ENCODE measurements around the gene GORASP1. TPM values are rescaled to one million over a fixed set of nuclear protein-coding genes. Genes with fewer than 3 reads are reported as not detected.

GORASP1 gene
- total RNA-seq, 1 experiment from 2014 or later: 39.4 TPM

DNA sequence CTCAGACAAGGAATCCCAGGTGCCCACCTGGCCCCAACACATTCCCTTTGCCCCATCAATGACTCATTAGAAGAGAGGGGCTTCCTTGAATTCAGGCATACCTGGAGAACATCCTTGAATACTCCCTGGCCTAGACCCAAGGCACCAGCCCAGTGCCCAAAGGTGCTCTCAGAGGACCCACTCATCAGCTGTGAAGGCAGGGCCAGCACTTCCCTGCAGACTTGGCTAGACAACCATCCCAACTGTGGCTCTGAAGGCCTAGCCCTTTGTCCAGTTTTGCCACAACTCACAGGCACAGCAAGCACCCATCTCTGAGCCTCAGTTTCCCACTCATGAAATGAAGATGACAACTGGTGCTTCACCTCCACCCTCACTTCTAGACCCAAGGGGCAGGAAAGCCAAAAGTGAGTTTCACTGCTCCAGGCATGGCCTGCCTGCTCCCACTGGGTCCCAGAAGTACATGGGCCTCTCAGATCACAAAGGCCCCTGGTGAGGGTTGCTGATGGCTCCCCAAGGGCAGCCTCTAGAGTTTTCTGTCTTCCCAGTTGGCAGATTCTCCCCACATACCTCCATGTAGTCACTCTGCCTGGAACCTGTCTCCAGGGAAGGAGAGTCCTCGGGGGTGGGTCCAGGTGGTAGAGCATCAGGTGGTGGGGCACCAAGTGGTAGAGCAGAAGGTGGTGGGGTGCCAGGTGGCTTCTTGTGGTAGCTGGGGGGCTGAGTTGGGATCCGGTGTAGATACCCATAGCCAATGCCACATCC is 7.5 kb downstream of the GORASP1 start:
- CTCF ChIA-PET: no interaction called here
- peaks cover 2% of the 10 kb centered on the region for H3K36me3 ChIP-seq (ENCODE audit: control insufficient read depth, insufficient read depth, low read length)
- intact Hi-C loops (cut with micrococcal nuclease; ENCODE audit: unreplicated experiment): loop anchor here (5.0 kb wide), 1 partner anchor 187 kb away; no protein-coding TSS in a partner anchor

DNA sequence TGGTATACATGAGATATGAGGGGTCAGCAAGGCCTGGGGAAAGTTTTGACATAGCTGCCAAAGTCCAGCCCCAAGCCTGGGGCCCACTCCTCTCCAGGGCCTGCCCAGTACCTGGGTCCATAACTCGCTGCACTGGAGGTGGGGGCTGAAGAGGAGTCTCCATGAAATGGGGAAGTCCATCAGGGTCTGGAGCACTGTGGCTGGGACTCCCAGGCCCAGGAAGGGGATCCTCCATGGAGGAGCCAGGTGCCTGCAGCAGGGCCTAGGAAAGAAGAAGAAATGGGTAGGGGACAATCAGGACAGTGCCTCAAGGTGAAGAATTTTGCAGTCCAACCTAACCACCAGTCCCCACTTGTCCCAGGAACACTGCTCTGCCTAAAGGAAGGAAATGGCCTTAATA is 8.2 kb downstream of the GORASP1 start:
- no peak overlapping the region for H3K4me3 ChIP-seq (ENCODE audit: low read depth in 2 of 2, low read length in 2 of 2)
- intact Hi-C loops (cut with micrococcal nuclease; ENCODE audit: unreplicated experiment) (no loop called here), in situ Hi-C loops (cut with HindIII; ENCODE audit: low pct_unique_long_range_greater_than_20kb, low sequenced_read_pairs) (no loop called here)
- H3K27ac ChIP-seq (ENCODE audit: low read length): no peak overlapping the region
- BruUV-seq (replicated peaks): no TSS peak
- H3K9me3 ChIP-seq (ENCODE audit: control insufficient read depth, insufficient read depth, low read depth, low read length): no peaks in the 10 kb centered on the region
- H3K27me3 ChIP-seq (ENCODE audit: control insufficient read depth, insufficient read depth, low read length): no peaks in the 10 kb centered on the region
- ChIA-PET CTCF (no interaction called here), POLR2A (no interaction called here)
- no peaks in the 10 kb centered on the region for H3K4me1 ChIP-seq (ENCODE audit: control insufficient read depth, insufficient read depth, low read length)
- no peak for DNase-seq (ENCODE audit: low read depth, low spot score)
- H3K36me3 ChIP-seq (ENCODE audit: control insufficient read depth, insufficient read depth, low read length): peaks cover 2% of the 10 kb centered on the region
- no peak for ATAC-seq
- TF ChIP-seq, protein P1, sequence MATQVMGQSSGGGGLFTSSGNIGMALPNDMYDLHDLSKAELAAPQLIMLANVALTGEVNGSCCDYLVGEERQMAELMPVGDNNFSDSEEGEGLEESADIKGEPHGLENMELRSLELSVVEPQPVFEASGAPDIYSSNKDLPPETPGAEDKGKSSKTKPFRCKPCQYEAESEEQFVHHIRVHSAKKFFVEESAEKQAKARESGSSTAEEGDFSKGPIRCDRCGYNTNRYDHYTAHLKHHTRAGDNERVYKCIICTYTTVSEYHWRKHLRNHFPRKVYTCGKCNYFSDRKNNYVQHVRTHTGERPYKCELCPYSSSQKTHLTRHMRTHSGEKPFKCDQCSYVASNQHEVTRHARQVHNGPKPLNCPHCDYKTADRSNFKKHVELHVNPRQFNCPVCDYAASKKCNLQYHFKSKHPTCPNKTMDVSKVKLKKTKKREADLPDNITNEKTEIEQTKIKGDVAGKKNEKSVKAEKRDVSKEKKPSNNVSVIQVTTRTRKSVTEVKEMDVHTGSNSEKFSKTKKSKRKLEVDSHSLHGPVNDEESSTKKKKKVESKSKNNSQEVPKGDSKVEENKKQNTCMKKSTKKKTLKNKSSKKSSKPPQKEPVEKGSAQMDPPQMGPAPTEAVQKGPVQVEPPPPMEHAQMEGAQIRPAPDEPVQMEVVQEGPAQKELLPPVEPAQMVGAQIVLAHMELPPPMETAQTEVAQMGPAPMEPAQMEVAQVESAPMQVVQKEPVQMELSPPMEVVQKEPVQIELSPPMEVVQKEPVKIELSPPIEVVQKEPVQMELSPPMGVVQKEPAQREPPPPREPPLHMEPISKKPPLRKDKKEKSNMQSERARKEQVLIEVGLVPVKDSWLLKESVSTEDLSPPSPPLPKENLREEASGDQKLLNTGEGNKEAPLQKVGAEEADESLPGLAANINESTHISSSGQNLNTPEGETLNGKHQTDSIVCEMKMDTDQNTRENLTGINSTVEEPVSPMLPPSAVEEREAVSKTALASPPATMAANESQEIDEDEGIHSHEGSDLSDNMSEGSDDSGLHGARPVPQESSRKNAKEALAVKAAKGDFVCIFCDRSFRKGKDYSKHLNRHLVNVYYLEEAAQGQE (IDR thresholded peaks at IDR 0.05; ENCODE audit: insufficient read depth in 1 of 2, low read depth in 2 of 2, low read length in 1 of 2): no peak
- TF ChIP-seq, protein P2, sequence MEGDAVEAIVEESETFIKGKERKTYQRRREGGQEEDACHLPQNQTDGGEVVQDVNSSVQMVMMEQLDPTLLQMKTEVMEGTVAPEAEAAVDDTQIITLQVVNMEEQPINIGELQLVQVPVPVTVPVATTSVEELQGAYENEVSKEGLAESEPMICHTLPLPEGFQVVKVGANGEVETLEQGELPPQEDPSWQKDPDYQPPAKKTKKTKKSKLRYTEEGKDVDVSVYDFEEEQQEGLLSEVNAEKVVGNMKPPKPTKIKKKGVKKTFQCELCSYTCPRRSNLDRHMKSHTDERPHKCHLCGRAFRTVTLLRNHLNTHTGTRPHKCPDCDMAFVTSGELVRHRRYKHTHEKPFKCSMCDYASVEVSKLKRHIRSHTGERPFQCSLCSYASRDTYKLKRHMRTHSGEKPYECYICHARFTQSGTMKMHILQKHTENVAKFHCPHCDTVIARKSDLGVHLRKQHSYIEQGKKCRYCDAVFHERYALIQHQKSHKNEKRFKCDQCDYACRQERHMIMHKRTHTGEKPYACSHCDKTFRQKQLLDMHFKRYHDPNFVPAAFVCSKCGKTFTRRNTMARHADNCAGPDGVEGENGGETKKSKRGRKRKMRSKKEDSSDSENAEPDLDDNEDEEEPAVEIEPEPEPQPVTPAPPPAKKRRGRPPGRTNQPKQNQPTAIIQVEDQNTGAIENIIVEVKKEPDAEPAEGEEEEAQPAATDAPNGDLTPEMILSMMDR (IDR thresholded peaks at IDR 0.05): no peak
- no peak for TF ChIP-seq TCF7L2 (IDR thresholded peaks at IDR 0.05; ENCODE audit: low read depth, low read length)
- no peak for TF ChIP-seq SIN3A (IDR thresholded peaks at IDR 0.05; ENCODE audit: borderline replicate concordance, insufficient read depth, low read depth, low read length)
- TF ChIP-seq POLR2AphosphoS5 (IDR thresholded peaks at IDR 0.05; ENCODE audit: low read depth, low read length): no peak

More for the DNA sequence above, 7.5 kb downstream of the GORASP1 start:
- BruUV-seq (replicated peaks): no TSS peak
- Histone ChIP-seq H3K9me3 (ENCODE audit: control insufficient read depth, insufficient read depth, low read depth, low read length) (no peaks in the 10 kb centered on the region), H3K27me3 (ENCODE audit: control insufficient read depth, insufficient read depth, low read length) (no peaks in the 10 kb centered on the region), H3K27ac (ENCODE audit: low read length) (no peak overlapping the region), H3K4me1 (ENCODE audit: control insufficient read depth, insufficient read depth, low read length) (no peaks in the 10 kb centered on the region), H3K4me3 (ENCODE audit: low read depth in 2 of 2, low read length in 2 of 2) (no peak overlapping the region)
- DNase-seq (ENCODE audit: low read depth, low spot score) (no peak), ATAC-seq (no peak)
- POLR2A ChIA-PET: no interaction called here
- in situ Hi-C loops (cut with HindIII; ENCODE audit: low pct_unique_long_range_greater_than_20kb, low sequenced_read_pairs): no loop called here
- TF ChIP-seq, protein P1 (IDR thresholded peaks at IDR 0.05; ENCODE audit: insufficient read depth in 1 of 2, low read depth in 2 of 2, low read length in 1 of 2): no peak
- TF ChIP-seq, protein P2 (IDR thresholded peaks at IDR 0.05): no peak
- TF ChIP-seq TCF7L2 (IDR thresholded peaks at IDR 0.05; ENCODE audit: low read depth, low read length): no peak
- no peak for TF ChIP-seq POLR2AphosphoS5 (IDR thresholded peaks at IDR 0.05; ENCODE audit: low read depth, low read length)
- TF ChIP-seq SIN3A (IDR thresholded peaks at IDR 0.05; ENCODE audit: borderline replicate concordance, insufficient read depth, low read depth, low read length): no peak
